ENCODE data around the gene CYTH3. TPM values are rescaled to one million over a fixed set of nuclear protein-coding genes. Genes with fewer than 3 reads are reported as not detected.

Gene CYTH3
- total RNA-seq, 1 experiment from 2014 or later, result 16.7 TPM

- BruUV-seq (replicated peaks), result no TSS peak
- H2AFZ ChIP-seq (ENCODE audit: low read depth, low read length, poor library complexity, severe bottlenecking), result no peak overlapping the region
- no peak overlapping the region for H3K4me2 ChIP-seq (ENCODE audit: low read length)
- no peaks in the 10 kb centered on the region for H3K9me3 ChIP-seq (ENCODE audit: control insufficient read depth in 1 of 2, insufficient read depth in 1 of 2, low read depth in 1 of 2, low read length in 2 of 2)
- H3K4me3 ChIP-seq (replicated peaks in 1 of 2; ENCODE audit: low read depth in 1 of 2, low read length in 2 of 2), result no peak overlapping the region
- H3K79me2 ChIP-seq (ENCODE audit: insufficient read depth, low read length), result no peaks in the 10 kb centered on the region
- H3K27ac ChIP-seq (ENCODE audit: low read depth, low read length), result no peak overlapping the region
- H4K20me1 ChIP-seq (ENCODE audit: insufficient read depth), result no peaks in the 10 kb centered on the region
- POLR2A ChIA-PET, result interaction anchor here (1.0 kb wide), 1 partner anchor 164 kb away, joined by 4 read pairs; no protein-coding TSS in a partner anchor
- no peaks in the 10 kb centered on the region for H3K4me1 ChIP-seq (ENCODE audit: control insufficient read depth in 1 of 2, insufficient read depth in 2 of 2, low read length in 2 of 2)
- intact Hi-C loops (cut with micrococcal nuclease), result loop anchor here (1.0 to 2.0 kb wide), 2 partner anchors 163 to 275 kb away; no protein-coding TSS in a partner anchor
- H3K9me2 ChIP-seq (ENCODE audit: insufficient read depth), result no peaks in the 10 kb centered on the region
- ATAC-seq (peak; percentile 68), DNase-seq (ENCODE audit: low read depth, low spot score) (no peak)
- RAD21 ChIA-PET (ENCODE audit: low non-redundant PET in 1 of 2, low total read pairs in 2 of 2, uncharacterized antibody in 2 of 2, unreplicated experiment in 2 of 2), result no interaction called here
- CTCF ChIA-PET, result interaction anchor here (1.0 to 1.7 kb wide), 5 partner anchors 109 to 276 kb away, joined by 3 to 16 read pairs (median 6); no protein-coding TSS in a partner anchor
- H3K27me3 ChIP-seq (ENCODE audit: insufficient read depth, low read length), result no peaks in the 10 kb centered on the region
- peaks cover 14 to 18% of the 10 kb centered on the region in 2 experiments; a peak in 3 of 4 replicates for H3K36me3 ChIP-seq (ENCODE audit: control insufficient read depth in 1 of 2, insufficient read depth in 2 of 2, low read length in 2 of 2)
- no peak overlapping the region for H3K9ac ChIP-seq (ENCODE audit: low read length)
- TF ChIP-seq EZH2 (IDR thresholded peaks at IDR 0.05) (no peak), SIN3A (IDR thresholded peaks at IDR 0.05; ENCODE audit: low read depth) (no peak), ZNF274 (IDR thresholded peaks at IDR 0.05; ENCODE audit: low read depth, low read length) (no peak), ZBTB33 (IDR thresholded peaks at IDR 0.05; ENCODE audit: extremely low read depth, insufficient replicate concordance, low read length) (no peak), JUND (IDR thresholded peaks at IDR 0.05) (no peak), YY1 (IDR thresholded peaks at IDR 0.05; ENCODE audit: extremely low read depth, insufficient replicate concordance, low read depth, low read length) (no peak), RAD21 (IDR thresholded peaks at IDR 0.05; ENCODE audit: low read depth) (peak; percentile 58), CEBPB (IDR thresholded peaks at IDR 0.05; ENCODE audit: low read depth) (no peak), CTCF (IDR thresholded peaks at IDR 0.05 in 2 of 3, conservative IDR thresholded peaks at IDR 0.05 in 1 of 3; ENCODE audit: borderline replicate concordance in 1 of 3, insufficient read depth in 1 of 3, low read depth in 2 of 3, low read length in 2 of 3) (peak; percentile 39 to 65 (median 53); a peak in 5 of 6 replicates)
Measured at GRCh38 chr7:6160191-6160623, 112.2 kb downstream of the CYTH3 start.
